Endothelial cell of umbilical vein (primary cell): ENCODE measurements around the gene ARHGDIA. TPM values are rescaled to one million over a fixed set of nuclear protein-coding genes. Genes with fewer than 3 reads are reported as not detected.

Source experiments
- BruUV-seq: library from RNA; stranded (reverse); fragments of 400-500 nt; replicated peaks from 2 replicates; lab custom pipeline; 2021; lab: Mats Ljungman, UMichigan
- CTCF ChIA-PET: fragments of 300-600, 350-600 bp; sonication (Branson Sonifier 250); formaldehyde crosslinking; loops from one replicate; lab custom pipeline; 2021; ENCODE audit warnings: antibody characterized with exemption, inconsistent platforms; lab: Charles Lee
- POLR2A ChIA-PET: fragments of 300-600, 350-600 bp; sonication (Branson Sonifier 250); formaldehyde crosslinking; loops from one replicate; lab custom pipeline; 2021; ENCODE audit warnings: antibody characterized with exemption, inconsistent platforms; lab: Charles Lee
- DNase-seq: peaks from one replicate; pipeline ENCODE4 v3.0.0-alpha.2; 2011; ENCODE audit warnings: low read depth, low spot score
- FAIRE-seq: peaks from 2 replicates; lab custom pipeline; 2011; peaks lifted over from hg19 to GRCh38; lab: Jason Lieb, UNC
- H2AFZ ChIP-seq: 2 replicates; pipeline ENCODE4 v1.6.0; 2012; ENCODE audit warnings: low read depth, low read length, control low read depth, inconsistent platforms
- H3K27ac ChIP-seq: 2 replicates; pipeline ENCODE4 v1.5.1; 2011; ENCODE audit warnings: low read depth, mild to moderate bottlenecking, control low read depth, low read length, moderate library complexity; ENCODE audit not compliant: insufficient read depth
- H3K27me3 ChIP-seq, 2 experiments: 2 replicates each; pipeline versions ENCODE4 v1.6.0 to v1.6.1; 2011; ENCODE audit warnings: low read length in 2 of 2, mixed read lengths in 1 of 2; ENCODE audit not compliant: control insufficient read depth in 2 of 2, insufficient read depth in 2 of 2
- H3K36me3 ChIP-seq, 2 experiments: 2 replicates in 1 of 2; 3 replicates in 1 of 2; pipeline ENCODE4 v1.5.1; 2011; ENCODE audit warnings: low read length in 2 of 2, mild to moderate bottlenecking in 1 of 2, moderate library complexity in 1 of 2; ENCODE audit not compliant: control insufficient read depth in 2 of 2, insufficient read depth in 2 of 2; ENCODE audit errors: extremely low read depth in 1 of 2
- H3K4me1 ChIP-seq: 3 replicates; pipeline ENCODE4 v1.5.1; 2011; ENCODE audit warnings: mild to moderate bottlenecking, low read length; ENCODE audit not compliant: control insufficient read depth, insufficient read depth; ENCODE audit errors: extremely low read depth
- H3K4me2 ChIP-seq: 2 replicates; pipeline ENCODE4 v1.6.1; 2011; ENCODE audit warnings: low read length, control low read depth, mixed read lengths; ENCODE audit not compliant: insufficient read depth
- H3K4me3 ChIP-seq, 3 experiments: fragments of 200-600 bp in 1 of 3; sonication (generic), shearing (Covaris generic) in 1 of 3; replicated peaks in 1 of 3; 2 replicates each; pipeline ENCODE4 v1.5.1; 2011 to 2016; ENCODE audit warnings: control low read depth in 3 of 3, low read length in 3 of 3, mild to moderate bottlenecking in 2 of 3, inconsistent platforms in 1 of 3, low read depth in 1 of 3, moderate library complexity in 1 of 3; ENCODE audit not compliant: insufficient read depth in 1 of 3
- H3K79me2 ChIP-seq: 2 replicates; pipeline ENCODE4 v1.6.0; 2012; ENCODE audit warnings: low read length, inconsistent platforms; ENCODE audit not compliant: control insufficient read depth, insufficient read depth
- H3K9ac ChIP-seq: replicated peaks from 2 replicates; pipeline ENCODE3; 2011; ENCODE audit warnings: low read length, control low read depth; ENCODE audit not compliant: insufficient read depth; ENCODE audit errors: extremely low read depth
- H3K9me1 ChIP-seq: replicated peaks from 3 replicates; pipeline ENCODE4 v1.6.0; 2011; ENCODE audit warnings: mild to moderate bottlenecking, low read length; ENCODE audit not compliant: control insufficient read depth, insufficient read depth; ENCODE audit errors: extremely low read depth
- H3K9me3 ChIP-seq: replicated peaks from 2 replicates; pipeline ENCODE4 v1.5.1; 2012; ENCODE audit warnings: low read length, inconsistent platforms; ENCODE audit not compliant: control insufficient read depth, insufficient read depth
- H4K20me1 ChIP-seq: replicated peaks from 2 replicates; pipeline ENCODE3; 2011; ENCODE audit warnings: mild to moderate bottlenecking, low read length; ENCODE audit not compliant: control insufficient read depth, insufficient read depth; ENCODE audit errors: extremely low read depth
- EZH2 ChIP-seq: IDR thresholded peaks from 2 replicates; pipeline ENCODE4 v1.6.1; 2012; ENCODE audit warnings: borderline replicate concordance, low read depth, mild to moderate bottlenecking, moderate library complexity, low read length, inconsistent platforms; ENCODE audit not compliant: severe bottlenecking
- FOS ChIP-seq: IDR thresholded peaks from 2 replicates; pipeline ENCODE4 v1.6.1; 2011; ENCODE audit warnings: mild to moderate bottlenecking, low read length, moderate library complexity, borderline replicate concordance; ENCODE audit not compliant: insufficient read depth
- GATA2 ChIP-seq: IDR thresholded peaks from 2 replicates; pipeline ENCODE4 v1.7.0; 2011; ENCODE audit warnings: low read depth, mild to moderate bottlenecking, moderate library complexity, mixed read lengths, low read length; ENCODE audit not compliant: insufficient read length, insufficient read depth
- JUN ChIP-seq: IDR thresholded peaks from 2 replicates; pipeline ENCODE4 v1.6.1; 2011; ENCODE audit warnings: borderline replicate concordance, low read depth; ENCODE audit not compliant: insufficient read length, insufficient read depth
- MYC ChIP-seq: IDR thresholded peaks from one replicate; pipeline ENCODE4 v1.6.1; 2011; ENCODE audit warnings: mild to moderate bottlenecking, low read depth, low read length
- POLR2A ChIP-seq: IDR thresholded peaks from 2 replicates; pipeline ENCODE4 v1.6.1; 2012; ENCODE audit warnings: low read depth, mild to moderate bottlenecking, control low read depth, low read length
- POLR2AphosphoS5 ChIP-seq: IDR thresholded peaks from 2 replicates; pipeline ENCODE4 v1.6.1; 2012; ENCODE audit warnings: low read depth, mild to moderate bottlenecking, control low read depth, low read length, moderate library complexity; ENCODE audit not compliant: insufficient read depth
- dilution Hi-C: fragments of 300-500 bp; cut with MboI; formaldehyde crosslinking; loops from one replicate; pipeline ENCODE4 v1.15.0; 2019; ENCODE audit warnings: low sequenced_read_pairs; ENCODE audit not compliant: extremely low pct_ligation_motif_present
- intact Hi-C: fragments of 100-400 bp; cut with micrococcal nuclease; formaldehyde crosslinking; loops from one replicate; pipeline ENCODE4 v1.10.0; 2022
- polyA plus RNA-seq, 4 experiments: library from polyadenylated mRNA; depleted of rRNA in 3 of 4; stranded (reverse) in 3 of 4; unstranded in 1 of 4; fragments of >200 nt; gene quantifications; 2 replicates each; pipeline versions ENCODE4 v1.2.1 to v1.2.3, GENCODE V29; 2011 to 2012; ENCODE audit warnings: missing spikeins in 1 of 4
- total RNA-seq: library from RNA; stranded (reverse); gene quantifications from 2 replicates; pipeline ENCODE4 v1.2.3, GENCODE V29; 2021
- TF ChIP-seq, protein P1 (sequence below): IDR thresholded peaks from 2 replicates; pipeline ENCODE4 v1.6.1; 2011; ENCODE audit not compliant: insufficient read depth, insufficient read length
- TF ChIP-seq, protein P2 (sequence below), 2 donors: IDR thresholded peaks; 1 replicate in 1 of 2; 2 replicates in 1 of 2; pipeline ENCODE4 v1.5.1; 2011; ENCODE audit warnings: low read length in 2 of 2, mild to moderate bottlenecking in 2 of 2, moderate library complexity in 2 of 2, control low read depth in 1 of 2, inconsistent platforms in 1 of 2, low read depth in 1 of 2; ENCODE audit not compliant: insufficient read depth in 1 of 2; ENCODE audit errors: extremely low read depth in 1 of 2

ARHGDIA gene
- total and polyA plus RNA-seq, 2 donors (not counting 3 experiments of a cell fraction or from before 2014, with no cell fraction given): 358 to 645 TPM

GRCh38 chr17:81829858-81830257 lies 41.3 kb downstream of the ARHGDIA start:
- POLR2A ChIA-PET: no interaction called here

More at GRCh38 chr17:81829858-81830257, 41.3 kb downstream of the ARHGDIA start:
- dilution Hi-C loops: no loop called here
- CTCF ChIA-PET: no interaction called here
- Histone ChIP-seq H3K9ac (no peak overlapping the region), H3K27ac (no peak overlapping the region), H3K9me3 (no peaks in the 10 kb centered on the region), H2AFZ (no peak overlapping the region), H3K36me3 (peaks cover 0 to 1% of the 10 kb centered on the region in 2 experiments), H3K79me2 (peaks cover 9% of the 10 kb centered on the region), H3K9me1 (no peaks in the 10 kb centered on the region), H3K27me3 (no peaks in the 10 kb centered on the region), H3K4me3 (no peak overlapping the region), H3K4me2 (no peak overlapping the region), H4K20me1 (no peaks in the 10 kb centered on the region), H3K4me1 (peaks cover 11% of the 10 kb centered on the region)
- intact Hi-C loops: no loop called here
- DNase-seq (no peak), FAIRE-seq (no peak)
- BruUV-seq: no TSS peak
- TF ChIP-seq, protein P1, sequence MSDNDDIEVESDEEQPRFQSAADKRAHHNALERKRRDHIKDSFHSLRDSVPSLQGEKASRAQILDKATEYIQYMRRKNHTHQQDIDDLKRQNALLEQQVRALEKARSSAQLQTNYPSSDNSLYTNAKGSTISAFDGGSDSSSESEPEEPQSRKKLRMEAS: no peak
- TF ChIP-seq JUN (no peak), MYC (no peak), POLR2A (no peak), POLR2AphosphoS5 (no peak), EZH2 (no peak), GATA2 (no peak), FOS (no peak)
- TF ChIP-seq, protein P2, sequence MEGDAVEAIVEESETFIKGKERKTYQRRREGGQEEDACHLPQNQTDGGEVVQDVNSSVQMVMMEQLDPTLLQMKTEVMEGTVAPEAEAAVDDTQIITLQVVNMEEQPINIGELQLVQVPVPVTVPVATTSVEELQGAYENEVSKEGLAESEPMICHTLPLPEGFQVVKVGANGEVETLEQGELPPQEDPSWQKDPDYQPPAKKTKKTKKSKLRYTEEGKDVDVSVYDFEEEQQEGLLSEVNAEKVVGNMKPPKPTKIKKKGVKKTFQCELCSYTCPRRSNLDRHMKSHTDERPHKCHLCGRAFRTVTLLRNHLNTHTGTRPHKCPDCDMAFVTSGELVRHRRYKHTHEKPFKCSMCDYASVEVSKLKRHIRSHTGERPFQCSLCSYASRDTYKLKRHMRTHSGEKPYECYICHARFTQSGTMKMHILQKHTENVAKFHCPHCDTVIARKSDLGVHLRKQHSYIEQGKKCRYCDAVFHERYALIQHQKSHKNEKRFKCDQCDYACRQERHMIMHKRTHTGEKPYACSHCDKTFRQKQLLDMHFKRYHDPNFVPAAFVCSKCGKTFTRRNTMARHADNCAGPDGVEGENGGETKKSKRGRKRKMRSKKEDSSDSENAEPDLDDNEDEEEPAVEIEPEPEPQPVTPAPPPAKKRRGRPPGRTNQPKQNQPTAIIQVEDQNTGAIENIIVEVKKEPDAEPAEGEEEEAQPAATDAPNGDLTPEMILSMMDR (IDR thresholded peaks at IDR 0.05; ENCODE audit: extremely low read depth in 1 of 2, insufficient read depth in 1 of 2, low read depth in 1 of 2, low read length in 2 of 2): no peak
